Kasumi-1 (cell line): ENCODE measurements around the gene LARGE1.
"Not testable (repeated sequence)": the region's sequence is repeated elsewhere in the genome, so short reads cannot be mapped to it uniquely, and the experiment has no call there.

Source experiments
- DNase-seq, 2 experiments: peaks; one replicate each; lab custom pipeline; 2025; lab: John Stamatoyannopoulos, UW

Gene LARGE1

GRCh38 chr22:33421859-33422258 lies 498.4 kb downstream of the LARGE1 start:
- no peak for DNase-seq

- no peak for DNase-seq
Measured at GRCh38 chr22:33418484-33418883, 501.8 kb downstream of the LARGE1 start.

- no peak for DNase-seq
Measured at GRCh38 chr22:33415401-33415800, 504.9 kb downstream of the LARGE1 start.

- DNase-seq: no peak
Measured at GRCh38 chr22:33409079-33409478, 511.2 kb downstream of the LARGE1 start.

- no peak for DNase-seq
Measured at GRCh38 chr22:33405194-33405593, 515.1 kb downstream of the LARGE1 start.

- DNase-seq: no peak
Measured at GRCh38 chr22:33404723-33405122, 515.6 kb downstream of the LARGE1 start.

GRCh38 chr22:33402325-33402724 lies 518.0 kb downstream of the LARGE1 start:
- DNase-seq: no peak

GRCh38 chr22:33401291-33401690 lies 519.0 kb downstream of the LARGE1 start:
- no peak for DNase-seq

- no peak for DNase-seq
Measured at GRCh38 chr22:33400891-33401290, 519.4 kb downstream of the LARGE1 start.

- no peak for DNase-seq
Measured at GRCh38 chr22:33400061-33400840, 520.0 kb downstream of the LARGE1 start.

GRCh38 chr22:33397381-33397907 lies 522.8 kb downstream of the LARGE1 start:
- no peak for DNase-seq

- DNase-seq: no peak
Measured at GRCh38 chr22:33393432-33393831, 526.8 kb downstream of the LARGE1 start.

GRCh38 chr22:33391298-33391697 lies 529.0 kb downstream of the LARGE1 start:
- DNase-seq: no peak

- no peak for DNase-seq
Measured at GRCh38 chr22:33389936-33390335, 530.3 kb downstream of the LARGE1 start.

- no peak for DNase-seq
Measured at GRCh38 chr22:33386270-33386669, 534.0 kb downstream of the LARGE1 start.

- no peak for DNase-seq
Measured at GRCh38 chr22:33385611-33386010, 534.7 kb downstream of the LARGE1 start.

GRCh38 chr22:33382436-33382835 lies 537.8 kb downstream of the LARGE1 start:
- no peak for DNase-seq

- no peak for DNase-seq
Measured at GRCh38 chr22:33381531-33382406, 538.5 kb downstream of the LARGE1 start.

- DNase-seq: no peak
Measured at GRCh38 chr22:33380789-33381530, 539.3 kb downstream of the LARGE1 start.

GRCh38 chr22:33379836-33380235 lies 540.4 kb downstream of the LARGE1 start:
- no peak for DNase-seq

GRCh38 chr22:33372875-33373274 lies 547.4 kb downstream of the LARGE1 start:
- no peak for DNase-seq

GRCh38 chr22:33363256-33363655 lies 557.0 kb downstream of the LARGE1 start:
- DNase-seq: not testable (repeated sequence)
